Measurements from ENCODE around the gene PIK3R2. TPM values are rescaled to one million over a fixed set of nuclear protein-coding genes. Genes with fewer than 3 reads are reported as not detected.

PIK3R2 gene
- total and polyA plus RNA-seq, 2 of the 8 experiments (the other 6 are each of a cell fraction or from before 2014, with no cell fraction given): 21.7 to 57.1 TPM

DNA sequence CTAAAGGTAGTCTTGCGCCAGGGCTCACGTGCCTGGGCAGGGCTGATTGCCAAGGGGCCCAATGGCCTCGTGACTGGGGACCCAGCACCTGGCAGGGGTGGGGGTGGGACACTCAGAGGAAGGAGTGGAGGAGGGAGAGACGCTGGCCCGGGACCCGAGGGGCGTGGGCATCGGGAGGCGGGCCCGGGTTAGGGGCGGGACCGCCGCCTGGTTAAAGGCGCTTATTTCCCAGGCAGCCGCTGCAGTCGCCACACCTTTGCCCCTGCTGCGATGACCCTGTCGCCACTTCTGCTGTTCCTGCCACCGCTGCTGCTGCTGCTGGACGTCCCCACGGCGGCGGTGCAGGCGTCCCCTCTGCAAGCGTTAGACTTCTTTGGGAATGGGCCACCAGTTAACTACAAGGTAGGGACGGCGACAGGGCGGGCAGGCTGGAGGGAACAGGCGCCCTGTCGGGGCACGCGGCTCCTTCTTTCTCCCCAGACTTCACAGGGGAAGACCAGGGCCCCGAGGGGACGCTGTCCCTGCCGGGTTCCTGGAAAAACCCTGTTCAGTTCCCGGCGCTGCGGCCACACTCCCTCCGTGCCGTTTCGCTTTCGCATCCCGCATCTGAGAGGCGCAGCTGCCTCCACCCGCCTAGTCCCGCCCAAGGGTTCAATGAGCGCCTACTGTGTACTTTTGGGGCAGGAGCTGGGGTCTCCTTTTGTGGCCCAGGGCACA is 20.8 kb downstream of the PIK3R2 start, which contains the start of gene IFI30 (continued):
- TF ChIP-seq, protein P1, sequence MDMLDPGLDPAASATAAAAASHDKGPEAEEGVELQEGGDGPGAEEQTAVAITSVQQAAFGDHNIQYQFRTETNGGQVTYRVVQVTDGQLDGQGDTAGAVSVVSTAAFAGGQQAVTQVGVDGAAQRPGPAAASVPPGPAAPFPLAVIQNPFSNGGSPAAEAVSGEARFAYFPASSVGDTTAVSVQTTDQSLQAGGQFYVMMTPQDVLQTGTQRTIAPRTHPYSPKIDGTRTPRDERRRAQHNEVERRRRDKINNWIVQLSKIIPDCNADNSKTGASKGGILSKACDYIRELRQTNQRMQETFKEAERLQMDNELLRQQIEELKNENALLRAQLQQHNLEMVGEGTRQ (IDR thresholded peaks at IDR 0.05; ENCODE audit: low read length): peak; percentile 62; the same call in 1 of the 2 replicates
- TF ChIP-seq, protein P2, sequence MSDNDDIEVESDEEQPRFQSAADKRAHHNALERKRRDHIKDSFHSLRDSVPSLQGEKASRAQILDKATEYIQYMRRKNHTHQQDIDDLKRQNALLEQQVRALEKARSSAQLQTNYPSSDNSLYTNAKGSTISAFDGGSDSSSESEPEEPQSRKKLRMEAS (IDR thresholded peaks at IDR 0.05): peak; percentile 77
- TF ChIP-seq NANOG (IDR thresholded peaks at IDR 0.05; ENCODE audit: insufficient read depth, low read depth, low read length, poor library complexity, severe bottlenecking) (no peak), CHD1 (IDR thresholded peaks at IDR 0.05; ENCODE audit: low read depth, low read length) (no peak), TBP (IDR thresholded peaks at IDR 0.05; ENCODE audit: low read depth, low read length) (peak; percentile 29; the same call in 1 of the 2 replicates), GABPA (IDR thresholded peaks at IDR 0.05; ENCODE audit: borderline replicate concordance, insufficient read depth, low read length) (peak; percentile 39; the same call in 1 of the 2 replicates), PHF8 (conservative IDR thresholded peaks at IDR 0.05; ENCODE audit: low read depth, low read length) (no peak), KDM4A (IDR thresholded peaks at IDR 0.05; ENCODE audit: low read depth, low read length, severe bottlenecking) (peak; percentile 61), SP1 (IDR thresholded peaks at IDR 0.05; ENCODE audit: low read depth, low read length) (peak; percentile 51; the same call in 1 of the 2 replicates), SIN3A (conservative IDR thresholded peaks at IDR 0.05 in 1 of 2, IDR thresholded peaks at IDR 0.05 in 1 of 2; ENCODE audit: low read depth in 1 of 2, low read length in 2 of 2) (0 out of 4 replicates have a peak, but pooled peaks of 1 of the 2 experiments have one; percentile 67), SUZ12 (IDR thresholded peaks at IDR 0.05; ENCODE audit: low read length) (peak; percentile 53; the same call in 1 of the 2 replicates), SP4 (IDR thresholded peaks at IDR 0.05; ENCODE audit: low read length) (0 out of 2 replicates have a peak, but pooled peaks have one; percentile 17)
